ENCODE measurements around the gene ANKRD53. TPM values are rescaled to one million over a fixed set of nuclear protein-coding genes. Genes with fewer than 3 reads are reported as not detected.

ANKRD53 gene, protein sequence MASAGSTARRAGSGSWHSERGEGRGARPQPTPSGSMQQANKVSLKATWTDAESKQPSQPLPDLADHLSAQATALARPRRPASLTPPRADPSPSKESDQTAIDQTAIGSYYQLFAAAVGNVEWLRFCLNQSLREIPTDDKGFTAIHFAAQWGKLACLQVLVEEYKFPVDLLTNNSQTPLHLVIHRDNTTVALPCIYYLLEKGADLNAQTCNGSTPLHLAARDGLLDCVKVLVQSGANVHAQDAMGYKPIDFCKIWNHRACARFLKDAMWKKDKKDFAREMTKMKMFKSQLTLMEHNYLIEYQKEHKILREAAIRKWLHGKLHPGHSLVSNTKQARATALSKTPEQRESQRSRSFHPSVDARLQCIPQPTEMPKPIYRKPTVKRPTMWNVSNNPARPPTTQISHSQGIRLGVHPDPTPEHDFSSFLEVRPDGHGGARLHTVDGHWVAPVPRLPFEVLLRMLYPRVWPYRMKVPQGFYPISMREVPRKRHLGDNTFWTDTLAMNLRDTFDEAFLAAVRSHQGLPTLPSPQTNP
- total RNA-seq (2014; rRNA removed; shearing (Covaris generic)) = not detected in 2 replicates

DNA sequence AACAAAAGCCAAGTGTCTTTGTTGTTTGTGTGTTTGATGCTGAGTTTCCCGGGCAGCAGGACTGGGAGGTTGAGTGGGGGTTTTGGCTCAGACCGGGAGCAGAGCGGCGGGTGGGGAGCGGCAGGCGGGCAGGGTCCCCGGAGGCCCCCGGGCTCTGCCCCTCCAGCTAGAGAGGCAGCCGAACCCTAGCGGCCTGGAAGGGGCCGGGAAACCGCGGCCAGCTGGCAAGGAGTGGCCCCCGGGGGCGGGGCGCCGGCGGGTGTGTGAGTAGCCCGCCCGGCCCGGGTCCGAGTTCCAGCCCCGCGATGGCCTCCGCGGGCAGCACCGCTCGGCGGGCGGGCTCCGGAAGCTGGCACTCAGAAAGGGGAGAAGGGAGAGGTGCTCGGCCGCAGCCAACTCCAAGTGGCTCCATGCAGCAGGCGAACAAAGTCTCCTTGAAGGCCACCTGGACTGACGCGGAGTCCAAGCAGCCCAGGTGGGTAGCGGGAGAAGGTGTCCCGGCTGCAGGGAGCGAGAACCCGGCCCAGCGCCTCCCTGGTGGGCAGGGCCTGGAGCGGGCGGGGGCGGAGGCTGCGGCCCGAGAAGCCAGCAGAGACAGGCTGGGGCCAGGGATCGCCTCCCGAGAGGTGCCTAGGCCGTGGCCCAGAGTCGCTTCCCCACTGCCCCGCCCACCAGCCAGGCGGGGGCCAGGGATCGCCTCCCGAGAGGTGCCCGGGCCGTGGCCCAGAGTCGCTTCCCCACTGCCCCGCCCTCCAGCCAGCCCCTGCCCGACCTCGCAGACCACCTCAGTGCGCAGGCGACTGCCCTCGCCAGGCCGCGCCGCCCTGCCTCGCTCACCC, at the start of gene ANKRD53:
Gene ANKRD53, plus strand, starts transcription at position 290 of the 839 bp plus-strand sequence. Its CDS starts 16 bp downstream, at position 306.
- peak; percentile 39 for DNase-seq (ENCODE audit: low read depth)

DNA sequence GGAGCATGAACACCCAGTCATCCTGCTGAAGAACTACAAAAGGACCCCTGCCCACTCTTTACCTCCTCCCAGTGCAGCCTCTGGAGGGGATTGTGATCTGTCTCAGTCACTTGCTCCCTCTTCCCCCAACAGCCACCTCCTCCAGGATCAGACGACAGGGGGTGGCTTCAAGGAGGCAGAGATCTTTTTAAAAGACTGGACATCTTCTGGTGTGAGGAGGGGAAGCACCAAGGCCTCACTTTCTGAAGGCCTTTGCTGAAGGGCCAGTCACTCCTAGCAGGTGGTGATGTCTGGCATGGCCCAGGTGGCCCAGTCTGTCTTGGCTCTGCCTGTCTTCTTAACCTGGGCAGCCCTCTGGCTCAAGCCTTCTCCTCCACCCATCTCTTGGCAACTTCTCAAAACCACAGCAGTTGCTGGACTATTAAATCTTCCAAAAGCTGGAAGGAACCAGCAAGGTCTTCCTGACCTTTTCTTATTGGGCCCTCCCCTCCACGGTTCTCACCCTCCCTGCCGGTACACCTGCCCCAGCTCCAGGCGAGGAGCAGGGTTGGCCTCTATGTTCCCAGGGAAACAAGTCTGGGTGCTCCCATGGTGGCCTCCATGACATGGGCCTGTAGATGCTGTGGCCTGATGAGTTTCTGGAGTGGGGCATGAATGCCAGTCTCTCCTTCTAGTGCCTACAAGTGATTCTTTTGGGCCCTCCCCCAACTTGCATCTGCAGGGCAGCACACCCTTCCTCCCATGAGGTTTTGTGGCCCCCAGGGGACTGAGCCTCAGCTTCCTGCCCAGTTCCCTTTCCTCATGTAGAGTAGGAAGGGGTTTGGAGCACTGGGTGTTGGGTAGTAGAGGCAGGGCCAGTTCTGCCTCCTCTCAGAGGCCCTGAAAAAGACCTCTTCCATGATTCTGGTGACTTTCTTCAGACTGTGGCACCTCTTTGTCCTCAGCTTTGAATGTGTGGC, 47.8 kb upstream of the ANKRD53 start:
- DNase-seq (ENCODE audit: low read depth) = no peak

DNA sequence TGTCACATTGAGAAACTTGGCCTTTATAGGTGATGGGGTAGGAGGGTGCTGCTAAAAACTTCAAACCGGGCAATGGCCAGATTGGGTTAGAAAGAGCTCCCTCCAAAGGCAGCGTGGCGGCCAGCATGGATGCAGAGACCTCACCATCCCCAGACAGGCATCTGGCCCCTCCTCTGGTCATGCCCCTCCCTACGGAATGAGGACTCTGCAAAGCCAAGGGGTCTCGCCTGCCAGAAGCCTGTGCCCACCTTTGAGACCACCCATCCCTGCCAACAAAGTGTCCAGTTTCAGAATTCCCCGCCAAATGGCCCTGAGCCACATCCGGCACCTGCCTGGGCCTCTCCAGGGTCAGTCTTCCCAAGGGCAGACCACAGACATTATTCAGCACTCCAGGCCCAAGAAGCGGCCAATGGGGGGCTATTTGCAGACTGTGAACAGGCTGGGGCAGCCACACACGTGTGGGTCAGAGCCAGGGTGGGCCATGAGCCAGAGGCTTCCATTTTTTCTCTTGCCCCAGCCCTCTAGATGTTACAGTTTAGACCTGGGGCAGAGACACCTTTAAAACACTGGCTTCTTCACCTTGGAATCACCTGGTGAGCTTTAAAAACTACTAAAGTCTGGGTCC, 46.9 kb upstream of the ANKRD53 start:
- DNase-seq (ENCODE audit: low read depth) = no peak

DNA sequence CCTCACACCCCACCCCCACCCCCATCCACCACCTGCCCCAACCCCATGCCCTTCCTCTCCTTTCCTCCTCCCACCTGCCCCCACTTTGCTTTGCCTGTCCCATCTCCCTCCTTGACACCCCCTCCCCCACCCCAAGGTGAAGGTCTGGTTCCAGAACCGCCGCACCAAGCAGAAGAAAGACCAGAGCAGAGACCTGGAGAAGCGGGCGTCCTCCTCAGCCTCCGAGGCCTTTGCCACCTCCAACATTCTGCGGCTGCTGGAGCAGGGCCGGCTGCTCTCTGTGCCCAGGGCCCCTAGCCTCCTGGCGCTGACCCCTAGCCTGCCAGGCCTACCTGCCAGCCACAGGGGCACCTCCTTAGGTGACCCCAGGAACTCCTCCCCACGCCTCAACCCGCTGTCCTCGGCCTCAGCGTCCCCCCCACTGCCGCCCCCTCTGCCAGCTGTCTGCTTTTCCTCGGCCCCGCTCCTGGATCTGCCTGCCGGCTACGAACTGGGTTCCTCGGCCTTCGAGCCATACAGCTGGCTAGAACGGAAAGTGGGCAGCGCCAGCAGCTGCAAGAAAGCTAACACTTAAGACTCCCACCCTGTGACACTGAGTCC, 45.7 kb upstream of the ANKRD53 start:
- DNase-seq (ENCODE audit: low read depth) = no peak

DNA sequence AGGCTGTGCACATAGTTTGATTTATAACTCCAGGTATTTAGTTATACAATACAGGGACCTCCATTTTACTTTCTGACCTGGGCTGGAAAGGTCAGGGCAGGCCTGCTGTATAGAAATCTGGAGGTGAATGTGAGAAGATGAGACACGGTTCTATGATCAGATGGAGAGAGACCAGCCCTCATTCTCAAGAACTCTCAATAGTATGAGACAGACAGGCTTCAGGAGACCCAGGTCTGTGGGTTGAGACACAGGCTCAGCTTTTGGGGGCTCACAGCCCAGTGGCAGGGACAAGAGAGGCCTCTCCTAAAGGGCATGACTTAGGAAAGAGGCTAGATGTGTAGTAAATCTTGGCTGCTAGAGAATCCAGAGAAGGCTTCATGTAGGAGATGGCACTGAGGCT, 43.4 kb upstream of the ANKRD53 start:
- no peak for DNase-seq (ENCODE audit: low read depth)

DNA sequence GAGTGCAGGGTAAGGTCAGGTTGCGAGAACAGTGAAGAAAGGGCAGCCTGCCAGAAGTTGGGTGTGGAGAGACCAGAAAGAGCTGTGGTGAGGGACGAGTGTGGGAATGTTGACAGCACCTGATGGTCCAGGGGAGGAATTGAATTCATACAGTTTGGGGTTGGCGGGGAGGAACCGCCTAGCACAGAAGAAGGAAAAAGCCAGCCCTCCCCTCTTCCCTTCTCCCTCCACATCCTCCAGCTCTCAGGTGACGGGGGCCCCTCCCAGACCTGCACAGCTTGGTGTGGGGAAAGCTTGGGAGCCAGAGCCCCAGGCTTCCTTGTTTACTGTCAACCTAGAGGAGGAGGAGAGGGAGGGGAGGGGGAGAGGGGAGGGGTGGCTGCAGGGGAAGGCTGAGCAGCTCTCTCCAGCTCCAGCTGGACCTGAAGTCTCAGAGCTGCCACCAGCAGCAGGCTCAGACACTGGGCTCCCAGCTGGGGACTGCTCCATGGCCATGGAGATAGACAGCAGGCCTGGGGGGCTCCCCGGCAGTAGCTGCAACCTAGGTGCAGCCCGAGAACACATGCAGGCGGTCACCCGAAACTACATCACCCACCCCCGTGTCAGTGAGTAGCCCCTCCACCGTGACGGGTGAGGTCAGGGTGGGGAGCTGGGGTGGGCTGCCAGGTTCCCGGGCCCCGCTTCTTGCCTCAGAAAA, 42.8 kb upstream of the ANKRD53 start, which contains the start of gene ATP6V1B1:
Gene ATP6V1B1, plus strand, starts transcription at position 433 of the 697 bp plus-strand sequence. Its CDS starts 55 bp downstream, at position 488.
- DNase-seq (ENCODE audit: low read depth) = no peak

DNA sequence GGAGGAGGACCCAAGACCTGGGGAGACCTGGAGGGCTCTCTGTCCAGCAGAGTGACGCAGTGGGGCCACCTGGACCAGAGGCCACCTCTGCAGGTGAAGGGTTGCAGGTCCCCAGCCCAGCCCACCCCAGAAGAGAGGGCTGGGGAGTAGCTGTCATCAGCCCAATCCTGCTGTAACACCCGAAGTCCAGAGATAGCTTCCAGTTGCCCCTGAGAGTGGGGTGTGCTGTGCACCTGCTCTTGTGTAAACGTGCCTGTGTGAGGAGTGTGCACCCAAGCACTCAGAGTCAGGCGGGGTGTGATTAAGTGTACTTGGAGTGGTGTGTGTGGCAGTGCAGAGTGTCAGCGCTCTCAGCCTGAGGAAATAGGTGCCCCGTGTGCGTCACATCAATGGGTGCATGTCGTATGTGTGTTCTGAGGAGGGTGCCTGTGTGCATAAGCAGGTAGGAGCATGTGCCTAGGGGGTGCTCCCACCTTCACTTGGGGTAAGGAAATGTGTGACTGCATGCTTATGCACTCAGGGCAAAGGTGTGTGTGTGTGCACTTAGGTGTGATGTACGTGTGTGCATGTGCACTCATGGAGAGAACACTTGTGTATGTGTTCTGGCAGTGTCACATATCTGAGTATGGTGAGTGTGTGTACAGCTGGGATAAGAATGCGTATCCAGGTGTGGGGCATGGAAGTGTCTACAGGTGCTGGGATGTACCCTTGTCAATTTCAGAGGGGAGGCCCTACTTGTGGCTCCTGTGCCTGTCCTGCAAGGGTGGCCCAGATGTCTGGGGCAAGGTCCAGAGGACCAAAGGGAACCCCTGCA, 42.1 kb upstream of the ANKRD53 start:
- DNase-seq (ENCODE audit: low read depth) = no peak

DNA sequence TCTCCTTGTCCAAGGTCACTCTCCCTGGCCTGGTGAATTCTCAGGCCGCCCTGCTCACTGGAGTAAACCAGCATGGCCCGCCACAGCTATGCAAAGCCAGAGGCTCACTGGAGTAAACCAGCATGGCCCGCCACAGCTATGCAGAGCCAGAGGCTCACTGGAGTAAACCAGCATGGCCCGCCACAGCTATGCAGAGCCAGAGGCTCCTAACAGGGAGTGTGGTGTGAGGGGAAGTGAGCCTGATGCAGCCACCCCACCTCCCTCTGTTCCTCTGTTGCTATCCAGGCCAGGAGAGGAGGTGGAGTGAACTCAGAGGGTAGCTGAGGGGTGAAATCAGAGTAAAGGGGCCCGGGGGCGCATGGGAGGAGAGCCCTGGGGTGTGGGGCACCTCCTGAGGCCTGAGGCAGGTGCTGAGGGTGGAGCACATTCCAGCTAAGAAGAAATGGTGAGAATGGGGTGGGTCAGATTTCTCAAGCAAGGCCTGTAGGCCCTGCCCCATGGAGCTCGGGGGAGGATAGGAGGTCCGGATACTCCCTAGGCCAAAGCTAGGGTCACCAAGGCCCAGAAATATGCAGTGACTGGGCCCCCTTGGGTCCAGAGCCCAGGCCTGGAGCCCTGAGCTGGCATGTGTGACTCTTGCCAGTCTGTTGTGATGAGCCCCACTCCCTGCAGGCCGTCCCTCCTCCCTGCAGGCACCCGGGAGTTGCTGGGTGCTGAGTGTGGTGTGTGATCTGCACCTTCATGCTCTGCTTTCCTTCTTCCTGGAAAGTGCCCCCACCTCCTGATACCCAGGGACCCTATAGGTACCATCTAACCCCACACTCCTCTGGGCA, 41.2 kb upstream of the ANKRD53 start:
- DNase-seq (ENCODE audit: low read depth) = no peak

DNA sequence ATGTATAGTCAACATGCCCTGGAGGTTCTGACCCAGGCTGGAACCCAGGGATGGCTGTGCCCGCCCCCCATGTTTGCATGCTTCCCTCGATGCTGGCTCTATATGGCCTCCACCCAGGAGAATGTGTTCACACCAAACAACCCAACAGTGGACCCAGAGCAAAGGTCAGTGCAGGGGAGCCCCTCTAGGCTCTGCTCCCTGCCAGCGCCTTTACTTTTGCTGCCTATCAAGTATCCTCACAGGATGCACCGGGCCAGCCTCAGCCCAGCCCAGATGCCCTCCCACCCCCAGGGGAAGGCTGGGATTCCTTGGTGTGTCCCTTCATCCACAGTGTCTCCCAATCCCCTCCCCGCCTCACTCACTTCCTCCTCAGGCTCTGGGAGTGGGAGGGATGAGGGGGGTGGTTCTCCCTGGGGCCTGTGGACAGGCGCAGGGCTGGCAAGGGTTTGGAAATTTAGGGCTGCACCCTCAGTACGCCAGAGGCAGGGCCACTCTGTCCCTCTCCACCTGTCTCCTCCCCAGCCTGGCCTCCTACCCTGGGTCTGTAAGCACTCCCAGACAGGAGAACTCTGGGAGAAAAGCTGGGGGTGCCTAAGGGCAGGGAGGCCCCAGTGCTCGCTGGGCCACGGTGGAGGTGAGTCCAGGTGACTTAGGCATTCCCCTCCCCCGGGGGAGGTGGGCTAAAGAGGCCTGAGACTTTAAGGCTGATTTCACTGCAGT, 40.4 kb upstream of the ANKRD53 start:
- no peak for DNase-seq (ENCODE audit: low read depth)

DNA sequence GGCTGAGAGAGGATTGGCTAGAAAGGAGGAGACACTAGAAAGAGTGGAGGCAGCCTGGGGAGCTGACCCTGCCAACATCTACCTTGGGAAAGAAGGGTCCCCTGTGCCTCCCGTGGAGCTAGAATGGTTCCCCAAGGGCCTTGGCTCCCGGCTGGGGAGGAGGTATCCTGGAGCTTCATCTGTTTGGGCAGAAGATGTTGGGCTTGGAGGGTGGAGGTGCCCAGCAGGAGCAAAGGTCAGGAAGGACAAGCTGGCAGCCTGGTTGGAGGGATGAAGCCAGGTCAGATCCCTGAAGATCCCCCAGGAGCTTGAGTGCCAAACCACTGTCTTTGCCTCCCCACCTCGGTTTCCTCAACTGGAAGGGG, 39.9 kb upstream of the ANKRD53 start:
- DNase-seq (ENCODE audit: low read depth) = no peak

DNA sequence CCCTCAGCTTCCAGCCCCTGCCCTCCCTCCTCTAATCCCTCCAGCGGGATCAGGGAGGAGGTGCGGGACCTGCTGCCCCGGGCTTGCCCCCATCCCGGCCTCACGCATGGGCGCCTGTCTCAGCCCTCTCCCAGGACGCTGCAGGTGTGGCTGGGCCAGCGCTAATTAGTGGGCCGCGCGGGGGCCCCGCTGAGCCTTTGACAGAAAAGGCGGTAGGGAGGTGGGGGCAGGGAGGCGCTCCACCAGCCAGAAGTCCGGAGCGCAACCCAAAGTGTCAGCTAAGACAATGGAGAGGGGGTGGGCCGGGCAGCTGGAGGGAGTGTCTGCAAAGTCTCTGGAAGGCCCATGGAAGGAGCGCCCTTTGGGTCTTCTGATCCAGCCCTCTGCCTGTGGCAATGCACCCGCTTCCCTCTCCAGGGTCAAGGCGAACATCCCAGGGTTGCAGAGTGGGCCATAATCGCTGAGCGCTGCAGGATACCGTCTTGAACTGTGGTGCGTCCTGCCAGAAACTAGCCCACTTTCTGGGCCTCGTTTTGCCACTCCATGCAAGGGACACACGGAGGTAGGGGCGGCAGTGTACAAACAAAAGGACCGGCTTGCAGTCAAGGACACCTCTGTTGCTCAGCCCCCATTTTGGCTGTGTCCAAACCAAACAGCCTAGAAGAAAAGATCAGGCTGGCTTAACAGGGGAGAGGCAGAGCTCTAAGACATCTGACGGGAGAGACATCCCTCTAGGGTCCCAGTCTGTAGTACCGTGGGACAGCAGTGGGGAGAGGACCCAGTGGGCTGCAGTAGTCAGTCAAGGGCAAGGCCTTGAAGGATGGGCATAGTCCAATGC, 39.2 kb upstream of the ANKRD53 start:
- DNase-seq (ENCODE audit: low read depth) = peak; percentile 0

DNA sequence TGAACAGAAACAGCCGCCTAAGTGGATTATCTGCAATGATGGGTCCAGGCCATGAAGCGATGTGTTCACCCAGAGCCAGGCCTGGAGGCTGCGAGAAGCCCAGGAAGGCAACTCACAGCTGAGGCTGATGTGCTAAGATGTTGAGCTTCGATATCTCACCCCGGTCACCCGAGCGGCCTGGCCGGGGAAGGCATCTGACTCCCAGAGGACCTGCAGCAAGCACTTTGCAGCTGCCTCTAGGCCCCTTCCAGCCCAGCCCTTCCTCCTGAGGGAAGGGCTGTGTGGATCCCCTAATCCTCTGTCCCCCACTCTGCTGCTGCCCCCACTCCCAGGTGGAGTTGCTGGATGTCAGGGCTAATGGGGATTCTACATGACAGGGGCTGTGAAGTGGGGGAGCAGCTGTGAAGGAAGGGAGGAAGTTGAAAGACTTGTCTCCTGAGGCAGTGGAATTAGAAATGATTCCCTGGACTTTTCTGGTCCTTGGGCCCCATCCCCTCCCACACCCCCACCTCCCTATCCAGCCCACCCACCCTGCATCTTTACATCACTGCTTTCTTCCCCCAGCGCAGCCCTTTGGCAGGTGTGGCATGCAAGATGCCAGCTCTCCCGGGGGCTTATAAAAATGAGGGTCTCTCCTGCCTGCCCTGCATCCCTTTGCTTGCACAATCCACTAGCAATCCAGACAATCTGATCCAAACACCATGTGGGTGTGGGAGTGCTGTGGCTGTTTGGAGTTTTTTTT, 38.4 kb upstream of the ANKRD53 start:
- peak; percentile 0 for DNase-seq (ENCODE audit: low read depth)

DNA sequence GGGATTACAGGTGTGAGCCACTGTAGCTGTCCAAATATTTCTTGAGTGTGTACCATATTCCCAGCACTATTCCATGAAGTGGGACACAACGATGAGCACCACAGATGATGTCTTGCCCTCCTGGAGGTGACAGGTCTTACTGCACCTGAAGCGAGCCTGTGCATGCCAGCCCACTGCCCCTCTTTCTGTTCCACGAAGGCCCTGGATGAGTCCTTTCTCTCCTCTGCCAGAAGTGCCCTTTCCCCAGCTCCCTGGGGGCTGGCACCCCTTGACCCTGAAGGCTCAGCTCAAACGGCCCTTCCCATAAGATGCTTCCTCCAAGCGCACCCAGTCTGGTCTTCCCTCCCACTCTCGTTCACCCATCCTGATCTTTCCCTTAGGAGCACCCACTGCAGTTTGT, 37.2 kb upstream of the ANKRD53 start:
- DNase-seq (ENCODE audit: low read depth) = no peak

DNA sequence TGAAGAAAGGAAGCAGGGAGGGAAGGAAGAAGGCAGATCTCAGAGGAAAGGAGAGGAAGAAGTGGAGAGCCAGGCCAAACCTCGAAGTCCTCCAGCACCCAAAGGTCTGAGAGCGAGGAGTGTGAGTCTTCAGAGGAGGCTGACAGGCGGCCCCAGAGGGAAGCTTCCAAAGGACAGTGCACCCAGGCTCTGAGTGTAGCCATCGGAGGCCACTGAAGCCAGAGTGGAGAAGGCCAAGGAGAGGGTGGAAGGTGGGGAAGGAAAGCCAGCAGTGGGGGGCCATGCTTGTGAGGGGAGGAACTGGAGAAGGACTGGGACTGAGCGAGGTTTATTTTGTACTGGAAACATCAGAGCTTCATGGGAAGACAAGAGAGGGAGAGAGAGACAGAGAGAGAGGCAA, 36.7 kb upstream of the ANKRD53 start:
- no peak for DNase-seq (ENCODE audit: low read depth)

DNA sequence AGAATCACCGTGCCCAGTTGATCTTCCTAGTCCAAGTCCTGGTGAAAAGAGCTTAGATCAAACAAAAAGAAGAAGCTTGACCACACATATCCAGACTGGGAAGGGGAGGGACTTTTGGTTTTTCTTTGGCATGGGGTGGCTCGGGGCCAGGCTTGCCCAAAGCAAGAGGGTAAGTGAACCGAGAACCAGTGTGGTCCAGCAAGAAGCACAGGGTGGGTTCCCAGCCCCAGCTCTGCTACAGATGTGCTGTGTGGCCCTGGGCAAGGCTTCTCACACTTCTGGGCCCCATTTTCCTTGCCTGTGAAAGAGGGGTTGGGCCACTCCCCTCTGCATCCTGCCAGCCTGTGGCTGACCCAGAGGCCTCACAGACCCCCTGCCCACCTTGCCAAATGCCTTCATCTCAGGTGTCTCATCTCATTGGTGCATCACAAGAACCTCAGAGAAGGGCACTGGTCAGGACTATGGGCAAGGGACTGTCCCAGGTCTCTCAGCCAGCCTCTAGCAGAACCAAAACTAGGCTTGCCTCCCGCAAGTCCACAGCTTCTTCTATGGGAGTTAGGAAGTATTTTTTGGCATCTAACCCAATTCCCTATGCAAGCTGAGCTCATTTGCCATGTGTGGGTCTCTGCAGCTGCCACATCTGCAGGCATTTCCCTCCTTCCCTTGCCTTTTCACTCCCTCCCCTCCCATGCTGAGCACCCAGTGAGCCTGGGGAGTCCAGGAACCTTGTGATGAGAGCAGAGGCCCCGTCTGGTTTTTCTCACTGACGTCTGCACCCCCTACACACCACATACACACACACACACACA, 35.8 kb upstream of the ANKRD53 start:
- no peak for DNase-seq (ENCODE audit: low read depth)
